A549 (cell line): ENCODE results near the gene SVEP1. TPM values are rescaled to one million over a fixed set of nuclear protein-coding genes. Genes with fewer than 3 reads are reported as not detected.

ENCODE experiments used
- ATAC-seq, 2 experiments: fragments of 200-7000 bp in 1 of 2; fragments of >200 bp in 1 of 2; cut with Nextera tagmentation in 1 of 2; cut with Tn5 transposase in 1 of 2; 3 replicates each; pipeline versions ENCODE4 v1.8.0 to v1.9.1; 2018 to 2020; ENCODE audit warnings: mild to moderate bottlenecking in 1 of 2, moderate library complexity in 1 of 2
- CTCF ChIA-PET: fragments of 300-600 bp; sonication (Branson Sonifier 250); formaldehyde crosslinking; extraction: SDS; loops from one replicate; lab custom pipeline; 2021; ENCODE audit warnings: antibody characterized with exemption, inconsistent platforms; lab: Yijun Ruan, JAX
- POLR2A ChIA-PET: fragments of 350-600 bp; formaldehyde crosslinking; extraction: SDS; loops from one replicate; lab custom pipeline; 2021; ENCODE audit warnings: antibody characterized with exemption, inconsistent platforms; lab: Yijun Ruan, JAX
- DNase-seq, 2 experiments: peaks; one replicate each; pipeline versions ENCODE4 v3.0.0 to v3.0.0-alpha.2; 2011 to 2016; ENCODE audit warnings: low read depth in 1 of 2, low spot score in 1 of 2
- FAIRE-seq: peaks from 2 replicates; lab custom pipeline; 2011; peaks lifted over from hg19 to GRCh38; lab: Jason Lieb, UNC
- H3K27ac ChIP-seq, 2 experiments: fragments of >200 bp; sonication (Bioruptor Twin); formaldehyde crosslinking; 3 replicates each; pipeline ENCODE4 v1.5.1; 2016 to 2017
- H3K4me1 ChIP-seq: fragments of >200 bp; sonication (Bioruptor Twin); formaldehyde crosslinking; 3 replicates; pipeline ENCODE4 v1.6.1; 2016
- H3K4me2 ChIP-seq: fragments of >200 bp; sonication (Bioruptor Twin); formaldehyde crosslinking; 3 replicates; pipeline ENCODE4 v1.6.1; 2016
- H3K4me3 ChIP-seq: fragments of >200 bp; sonication (Bioruptor Twin); formaldehyde crosslinking; 3 replicates; pipeline ENCODE4 v1.5.1; 2016
- H3K9me3 ChIP-seq: fragments of >200 bp; sonication (Bioruptor Twin); formaldehyde crosslinking; 3 replicates; pipeline ENCODE4 v1.6.1; 2016
- CEBPB ChIP-seq, 2 experiments: fragments of >200 bp in 1 of 2; sonication (Bioruptor Twin) in 1 of 2; formaldehyde crosslinking in 1 of 2; IDR thresholded peaks; 2 replicates each; pipeline ENCODE4 v1.6.1; 2012 to 2016
- CHD2 ChIP-seq: fragments of 150-350 bp; IDR thresholded peaks from 2 replicates; pipeline ENCODE4 v1.6.1; 2014; ENCODE audit warnings: low read length; ENCODE audit not compliant: partially characterized antibody
- CTCF ChIP-seq: fragments of >200 bp; sonication (Bioruptor Twin); formaldehyde crosslinking; IDR thresholded peaks from 3 replicates; pipeline ENCODE4 v1.5.1; 2016
- ELK1 ChIP-seq: fragments of 150-350 bp; IDR thresholded peaks from 2 replicates; pipeline ENCODE4 v1.6.1; 2014; ENCODE audit warnings: low read depth, mild to moderate bottlenecking, low read length
- HDAC2 ChIP-seq: fragments of 200-600 bp; sonication (generic); IDR thresholded peaks from 2 replicates; pipeline ENCODE4 v1.6.1; 2016
- HOXA7 ChIP-seq: fragments of 250-450 bp; sonication (Bioruptor Pico); IDR thresholded peaks from 2 replicates; pipeline ENCODE4 v1.5.0; 2020; ENCODE audit warnings: mild to moderate bottlenecking, moderate library complexity
- JUN ChIP-seq, 2 experiments: fragments of >200 bp; sonication (Bioruptor Twin); formaldehyde crosslinking; IDR thresholded peaks; 2 replicates in 1 of 2; 3 replicates in 1 of 2; pipeline ENCODE4 v1.6.1; 2016 to 2017
- MAFK ChIP-seq: fragments of 450-650 bp; IDR thresholded peaks from 2 replicates; pipeline ENCODE4 v1.6.1; 2014; ENCODE audit not compliant: partially characterized antibody
- POLR2A ChIP-seq: IDR thresholded peaks from 2 replicates; pipeline ENCODE4 v1.6.1; 2012; ENCODE audit warnings: mild to moderate bottlenecking, low read length
- RAD21 ChIP-seq, 2 experiments: fragments of >200 bp in 1 of 2; sonication (Bioruptor Twin) in 1 of 2; formaldehyde crosslinking in 1 of 2; IDR thresholded peaks in 1 of 2; conservative IDR thresholded peaks in 1 of 2; 2 replicates in 1 of 2; 3 replicates in 1 of 2; pipeline ENCODE4 v1.6.1; 2012 to 2018; ENCODE audit warnings: inconsistent platforms in 1 of 2
- RARB ChIP-seq: fragments of 250-450 bp; sonication (Bioruptor Pico); IDR thresholded peaks from 2 replicates; pipeline ENCODE4 v1.8.0; 2021; ENCODE audit warnings: mild to moderate bottlenecking, moderate library complexity
- RFX5 ChIP-seq: fragments of 450-650 bp; IDR thresholded peaks from 2 replicates; pipeline ENCODE4 v1.7.1; 2014; ENCODE audit warnings: antibody characterized with exemption, mild to moderate bottlenecking, moderate library complexity
- SMC3 ChIP-seq: fragments of >200 bp; sonication (Bioruptor Twin); formaldehyde crosslinking; IDR thresholded peaks from 3 replicates; pipeline ENCODE4 v1.6.1; 2018; ENCODE audit warnings: inconsistent platforms
- TP53 ChIP-seq: fragments of 250-450 bp; sonication (Bioruptor Pico); IDR thresholded peaks from 2 replicates; pipeline ENCODE4 v1.5.0; 2021; ENCODE audit warnings: mild to moderate bottlenecking, moderate library complexity
- ZFP36 ChIP-seq: fragments of 450-650 bp; IDR thresholded peaks from 2 replicates; pipeline ENCODE4 v1.6.1; 2014; ENCODE audit warnings: borderline replicate concordance; ENCODE audit not compliant: partially characterized antibody
- WGBS: methylation state at CpG from one replicate; pipeline ENCODE4 v1.1.6; 2017; ENCODE audit errors: missing lambda C conversion rate; 5-methylcytosine and 5-hydroxymethylcytosine counted together
- polyA plus RNA-seq, 4 experiments: library from polyadenylated mRNA; depleted of rRNA in 3 of 4; stranded (reverse); fragments of >200 nt; fragmentation: RNase III in 1 of 4; extraction: RNeasy Plus Mini Kit Qiagen cat#74134 plus additional on column Dnase treatment in 1 of 4; gene quantifications; 2 replicates in 3 of 4; 3 replicates in 1 of 4; pipeline ENCODE4 v1.2.3, GENCODE V29; 2011 to 2017
- TF ChIP-seq, protein P1 (sequence below): fragments of 250-450 bp; sonication (Bioruptor Pico); IDR thresholded peaks from 2 replicates; pipeline ENCODE4 v1.5.0; 2020; ENCODE audit warnings: low read depth, mild to moderate bottlenecking, moderate library complexity
- TF ChIP-seq, protein P2 (sequence below): IDR thresholded peaks from 2 replicates; pipeline ENCODE4 v1.6.1; 2012
- TF ChIP-seq, protein P3 (sequence below): fragments of 450-650 bp; IDR thresholded peaks from 2 replicates; pipeline ENCODE4 v1.6.1; 2014; ENCODE audit warnings: antibody characterized with exemption

Gene SVEP1
- polyA plus RNA-seq, 2 of the 4 experiments (the other 2 are of a cell fraction): 0.52 to 1.5 TPM

DNA sequence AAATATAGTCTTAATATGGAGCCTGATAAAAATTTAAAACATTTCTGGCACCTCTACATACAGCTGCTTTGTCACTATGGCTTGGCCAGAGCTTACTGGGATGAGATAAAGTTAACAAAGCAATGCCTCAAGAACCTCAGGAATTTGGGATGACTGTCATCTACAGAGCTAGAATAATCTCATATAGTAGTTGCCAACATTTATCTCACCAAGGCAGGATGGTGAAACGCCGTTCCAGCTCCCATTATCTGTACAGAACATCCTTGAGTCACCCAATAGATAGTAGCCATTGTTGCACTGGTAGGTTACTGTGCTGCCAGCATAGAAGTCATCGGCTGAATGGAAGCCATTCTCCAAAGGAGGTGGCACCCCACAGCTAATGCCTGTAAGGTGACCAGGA, 147.3 kb downstream of the SVEP1 start (continued):
- TF ChIP-seq, protein P1, sequence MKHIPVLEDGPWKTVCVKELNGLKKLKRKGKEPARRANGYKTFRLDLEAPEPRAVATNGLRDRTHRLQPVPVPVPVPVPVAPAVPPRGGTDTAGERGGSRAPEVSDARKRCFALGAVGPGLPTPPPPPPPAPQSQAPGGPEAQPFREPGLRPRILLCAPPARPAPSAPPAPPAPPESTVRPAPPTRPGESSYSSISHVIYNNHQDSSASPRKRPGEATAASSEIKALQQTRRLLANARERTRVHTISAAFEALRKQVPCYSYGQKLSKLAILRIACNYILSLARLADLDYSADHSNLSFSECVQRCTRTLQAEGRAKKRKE (CRISPR knock-in tag): no peak
- no peak for TF ChIP-seq ZFP36
- no peak for TF ChIP-seq RFX5
- no peak for TF ChIP-seq CHD2
- TF ChIP-seq HOXA7 (CRISPR knock-in tag): no peak
- no peak for TF ChIP-seq ELK1
- TF ChIP-seq JUN (IDR thresholded peaks at IDR 0.05): no peak
- no peak for TF ChIP-seq CEBPB (IDR thresholded peaks at IDR 0.05)
- TF ChIP-seq, protein P2, sequence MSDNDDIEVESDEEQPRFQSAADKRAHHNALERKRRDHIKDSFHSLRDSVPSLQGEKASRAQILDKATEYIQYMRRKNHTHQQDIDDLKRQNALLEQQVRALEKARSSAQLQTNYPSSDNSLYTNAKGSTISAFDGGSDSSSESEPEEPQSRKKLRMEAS: no peak
- TF ChIP-seq, protein P3, sequence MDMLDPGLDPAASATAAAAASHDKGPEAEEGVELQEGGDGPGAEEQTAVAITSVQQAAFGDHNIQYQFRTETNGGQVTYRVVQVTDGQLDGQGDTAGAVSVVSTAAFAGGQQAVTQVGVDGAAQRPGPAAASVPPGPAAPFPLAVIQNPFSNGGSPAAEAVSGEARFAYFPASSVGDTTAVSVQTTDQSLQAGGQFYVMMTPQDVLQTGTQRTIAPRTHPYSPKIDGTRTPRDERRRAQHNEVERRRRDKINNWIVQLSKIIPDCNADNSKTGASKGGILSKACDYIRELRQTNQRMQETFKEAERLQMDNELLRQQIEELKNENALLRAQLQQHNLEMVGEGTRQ: no peak

DNA sequence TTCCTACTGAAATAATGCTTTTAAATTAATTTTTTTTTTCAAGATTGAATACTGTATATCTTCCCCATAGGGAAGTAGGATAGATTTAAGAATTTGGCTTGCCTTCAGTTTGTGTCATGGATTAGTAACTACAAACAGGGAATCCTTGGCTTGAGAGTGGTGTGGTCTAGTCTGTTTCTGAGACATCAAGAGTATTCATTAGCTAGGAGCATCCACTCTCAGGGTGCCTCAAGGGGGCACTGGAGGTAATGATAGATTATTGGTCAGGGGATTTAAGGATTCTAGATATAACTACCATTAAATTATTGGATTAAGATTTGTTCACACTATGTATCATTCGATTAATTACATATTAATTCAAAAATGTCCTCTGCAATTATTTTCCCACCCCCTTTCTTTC, 150.1 kb downstream of the SVEP1 start:
- Histone ChIP-seq H3K4me2 (no peak overlapping the region), H3K9me3 (no peaks in the 10 kb centered on the region), H3K4me1 (no peaks in the 10 kb centered on the region), H3K27ac (no peak overlapping the region), H3K4me3 (no peak overlapping the region)
- TF ChIP-seq POLR2A: no peak
- 37% methylated on average over 1 of the region's 1 CpG for WGBS
- no peak for FAIRE-seq
- ChIA-PET POLR2A (no interaction called here), CTCF (interaction anchor here (4.9 kb wide), 1 partner anchor 194 kb away, joined by 19 read pairs; no protein-coding TSS in a partner anchor)
- ATAC-seq: no peak
- DNase-seq: no peak

DNA sequence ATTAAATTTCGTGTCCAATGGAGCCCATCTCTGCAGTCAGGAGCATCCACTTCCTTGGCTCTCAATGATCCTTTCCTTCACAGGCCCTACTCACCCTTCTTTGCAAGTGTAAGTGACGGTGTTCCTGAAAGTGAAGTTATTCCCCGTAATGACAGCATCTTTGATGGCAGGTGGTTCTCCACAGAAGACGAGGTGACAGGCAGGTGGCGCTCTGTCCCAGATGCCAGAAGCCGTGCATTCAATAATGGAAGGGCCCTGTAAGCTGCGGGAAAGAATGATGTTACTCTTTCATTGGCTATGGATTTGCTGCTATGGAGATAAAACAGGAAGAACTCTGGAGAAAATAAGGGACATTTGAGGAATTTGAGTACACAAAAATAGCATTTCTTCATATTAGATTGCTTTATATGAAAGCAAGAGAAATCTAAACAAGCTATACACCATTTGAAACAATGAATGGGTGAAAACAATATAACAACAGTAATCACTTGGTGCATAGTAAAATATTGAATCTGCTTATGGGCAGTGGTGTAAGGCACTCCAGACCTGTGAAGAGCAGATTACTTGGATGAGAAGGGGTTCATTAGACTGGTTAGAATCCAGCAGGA, 151.9 kb downstream of the SVEP1 start:
- H3K4me3 ChIP-seq: no peak overlapping the region
- DNase-seq (peak; percentile 34 to 60), ATAC-seq (peak; percentile 84 to 86), FAIRE-seq (no peak)
- H3K4me1 ChIP-seq: no peaks in the 10 kb centered on the region
- H3K9me3 ChIP-seq: no peaks in the 10 kb centered on the region
- H3K27ac ChIP-seq: 0 out of 6 replicates have a peak overlapping the region, but pooled peaks of 1 of the 2 experiments have one; percentile 32
- ChIA-PET CTCF (interaction anchor here (0.7 to 4.9 kb wide), 11 partner anchors 13 to 238 kb away, joined by 3 to 19 read pairs (median 3); partner anchors contain the start of gene C9orf152), POLR2A (no interaction called here)
- H3K4me2 ChIP-seq: no peak overlapping the region
- WGBS: 20% methylated on average over 7 of the region's 7 CpGs
- TF ChIP-seq CTCF (peak; percentile 61), RARB (CRISPR knock-in tag) (no peak), RAD21 (conservative IDR thresholded peaks at IDR 0.05 in 1 of 2, IDR thresholded peaks at IDR 0.05 in 1 of 2) (peak; percentile 66 to 71), SMC3 (peak; percentile 71), HDAC2 (no peak), TP53 (CRISPR knock-in tag) (no peak), MAFK (no peak)
- TF ChIP-seq, all 56 proteins: peak for 3
